GM21737 (cell line): ENCODE data around the gene IGSF5.

ENCODE experiments used
- ATAC-seq: cut with Tn5 transposase; IDR thresholded peaks from one replicate; pipeline ENCODE4 v1.9.1; 2021; ENCODE audit warnings: mild to moderate bottlenecking, moderate library complexity; ENCODE audit not compliant: unreplicated experiment

The IGSF5 gene

GRCh38 chr21:39812983-39813382 is 68.0 kb downstream of the IGSF5 start:
- ATAC-seq = no peak

DNA sequence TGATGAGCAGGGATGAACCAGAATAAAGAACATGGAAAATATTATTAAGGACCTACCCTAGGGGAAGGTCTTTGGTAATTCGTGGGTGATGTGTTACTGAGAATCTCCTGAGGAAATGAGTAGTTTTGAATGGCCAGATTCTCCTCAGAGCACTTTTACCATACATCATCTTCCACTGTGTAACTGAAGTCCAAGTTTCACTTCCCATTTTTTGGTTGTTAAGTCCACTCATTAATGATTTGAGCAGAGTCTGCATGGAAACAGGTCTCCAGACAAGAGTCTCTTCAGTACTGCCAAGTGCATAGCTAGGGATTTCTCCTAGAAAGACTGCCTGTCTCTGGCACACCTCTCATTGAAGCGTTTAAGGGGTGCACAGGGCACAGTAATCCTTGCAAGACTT is 73.6 kb downstream of the IGSF5 start:
- ATAC-seq = no peak

- ATAC-seq = no peak
Measured at GRCh38 chr21:39822042-39822441, 77.1 kb downstream of the IGSF5 start.

- ATAC-seq = no peak
Measured at GRCh38 chr21:39825250-39825649, 80.3 kb downstream of the IGSF5 start.

DNA sequence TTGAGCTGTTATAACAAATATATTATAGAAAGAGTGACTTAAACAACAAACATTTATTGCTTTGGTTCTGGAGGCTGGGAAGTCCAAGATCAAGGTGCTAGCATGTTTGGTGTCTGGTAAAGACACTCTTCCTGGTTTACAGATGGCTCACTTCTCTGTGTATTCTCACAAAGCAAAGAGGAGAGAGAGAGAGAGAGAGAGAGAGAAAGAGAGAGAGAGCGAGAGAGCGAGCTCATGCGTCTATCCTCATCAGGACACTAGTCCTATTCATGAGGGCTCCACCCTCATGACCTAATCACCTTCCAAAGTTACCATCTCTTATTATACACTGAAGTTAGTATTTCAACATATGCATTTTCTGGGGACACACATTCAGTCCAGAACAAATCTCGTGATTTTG is 89.6 kb downstream of the IGSF5 start:
- no peak for ATAC-seq

GRCh38 chr21:39837861-39838359 is 92.9 kb downstream of the IGSF5 start:
- ATAC-seq = no peak

DNA sequence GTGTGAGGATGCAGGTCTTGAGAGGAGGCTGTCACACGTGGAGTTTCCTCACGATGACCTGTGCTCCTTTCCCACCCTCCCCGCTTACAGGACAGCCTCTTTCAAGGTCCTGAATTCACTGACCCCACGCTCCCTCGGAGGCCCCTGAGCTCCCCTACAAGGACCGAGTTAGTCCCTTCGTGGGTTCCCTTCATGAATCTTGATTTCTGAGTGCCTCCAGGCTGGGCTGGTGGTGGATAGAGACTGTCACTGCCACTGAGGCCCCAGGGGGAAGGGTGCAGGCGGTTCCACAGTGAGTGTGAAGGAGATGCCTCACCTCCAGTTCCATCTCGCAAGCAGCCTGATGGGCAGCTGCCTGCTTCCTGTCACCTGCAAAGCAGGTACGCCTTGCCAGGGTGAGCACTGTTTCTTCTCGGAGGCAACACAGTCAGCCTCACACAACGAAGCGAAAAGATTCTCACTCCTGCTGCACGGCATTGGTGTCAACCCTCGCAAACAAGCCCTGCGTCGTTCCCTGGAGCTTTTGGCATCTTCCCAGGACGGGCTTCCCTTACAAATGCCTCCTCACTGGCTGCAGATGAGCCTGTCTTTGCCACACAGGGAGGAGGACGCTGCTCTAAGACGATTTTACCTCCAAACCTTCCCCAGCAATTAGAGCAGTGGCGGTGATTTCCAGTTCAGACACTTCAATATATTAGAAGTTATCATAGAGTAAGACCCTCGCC is 95.6 kb downstream of the IGSF5 start:
- no peak for ATAC-seq

DNA sequence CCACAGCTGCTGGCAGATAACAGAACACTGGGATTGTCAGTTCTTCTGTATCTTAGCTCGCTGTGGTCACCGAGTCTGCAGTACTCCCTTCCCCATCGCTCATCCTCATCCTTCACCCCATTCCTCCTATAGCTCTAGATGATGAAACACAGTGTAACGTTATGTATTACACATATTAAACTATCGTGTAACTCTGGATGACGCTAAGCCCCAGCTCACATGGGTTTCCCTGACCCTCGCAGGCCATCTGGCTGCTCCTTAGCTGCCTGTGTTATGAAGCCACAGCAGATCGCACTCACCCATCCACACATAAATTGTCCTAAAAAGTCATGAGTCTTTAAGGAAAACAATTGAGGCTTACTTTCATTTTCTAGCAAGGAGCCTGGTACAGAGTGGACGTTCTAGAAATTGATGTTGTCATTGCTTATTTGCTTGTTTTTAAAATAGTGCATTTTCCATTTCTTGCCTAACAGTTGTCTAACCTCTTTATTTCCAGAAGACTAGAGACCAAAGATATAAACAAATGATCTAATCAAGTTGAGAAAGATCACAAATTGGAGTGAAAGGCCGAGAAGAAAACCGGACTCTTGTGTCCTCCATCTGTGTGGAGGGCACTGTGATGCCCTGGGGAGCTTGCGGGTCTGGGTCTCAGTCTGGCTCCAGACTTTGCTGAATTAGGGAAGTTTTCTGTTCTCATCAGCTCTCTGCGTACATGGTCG is 97.9 kb downstream of the IGSF5 start:
- no peak for ATAC-seq

DNA sequence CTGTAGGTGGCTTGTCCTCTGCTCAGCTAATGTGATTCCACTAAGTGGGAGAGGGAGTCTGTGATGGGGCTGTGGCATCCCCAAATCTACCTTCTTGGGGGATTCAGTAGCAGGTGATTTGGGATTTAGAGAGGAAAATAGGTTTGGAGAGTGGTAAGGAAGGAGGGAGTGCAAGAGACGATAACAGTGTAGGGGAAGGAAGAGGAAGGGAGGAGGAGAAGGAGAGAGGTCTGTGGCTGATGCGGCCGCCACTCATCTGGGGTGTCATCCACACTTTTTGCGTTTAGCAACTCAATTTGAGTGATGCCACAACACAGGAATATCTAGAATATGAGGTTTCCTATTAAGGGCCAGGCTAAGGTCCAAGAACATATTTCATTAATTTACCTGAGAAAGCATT is 98.5 kb downstream of the IGSF5 start:
- no peak for ATAC-seq

- ATAC-seq = no peak
Measured at GRCh38 chr21:39843916-39844315, 98.9 kb downstream of the IGSF5 start.

DNA sequence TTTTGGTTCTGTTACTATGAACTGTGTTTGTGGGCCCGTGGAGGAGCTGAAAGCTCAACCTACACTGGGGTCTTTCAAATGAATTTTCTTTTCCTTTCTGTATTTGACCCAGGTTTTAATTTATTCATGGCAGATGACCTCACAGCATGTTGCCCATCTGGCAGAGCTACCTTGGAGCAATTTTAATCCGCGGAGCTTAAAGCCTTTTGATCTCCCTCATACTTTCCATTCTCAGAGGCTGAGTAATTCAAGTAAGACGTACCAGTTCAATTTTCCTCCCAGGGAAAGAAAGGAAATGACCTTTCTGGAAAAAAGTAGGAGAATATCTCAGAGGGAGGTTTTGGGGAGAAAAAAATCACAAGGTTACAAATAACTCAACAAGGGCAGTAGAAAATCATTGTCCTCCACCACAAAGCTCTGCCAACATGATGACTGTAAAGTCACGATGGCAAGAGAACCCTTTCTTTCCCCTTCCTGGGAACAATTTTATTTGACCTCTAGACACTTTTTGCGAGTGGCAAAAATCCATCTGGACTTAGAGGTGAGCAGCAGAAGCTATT is 100.7 kb downstream of the IGSF5 start:
- ATAC-seq = no peak

- ATAC-seq = no peak
Measured at GRCh38 chr21:39847877-39848276, 102.9 kb downstream of the IGSF5 start.

DNA sequence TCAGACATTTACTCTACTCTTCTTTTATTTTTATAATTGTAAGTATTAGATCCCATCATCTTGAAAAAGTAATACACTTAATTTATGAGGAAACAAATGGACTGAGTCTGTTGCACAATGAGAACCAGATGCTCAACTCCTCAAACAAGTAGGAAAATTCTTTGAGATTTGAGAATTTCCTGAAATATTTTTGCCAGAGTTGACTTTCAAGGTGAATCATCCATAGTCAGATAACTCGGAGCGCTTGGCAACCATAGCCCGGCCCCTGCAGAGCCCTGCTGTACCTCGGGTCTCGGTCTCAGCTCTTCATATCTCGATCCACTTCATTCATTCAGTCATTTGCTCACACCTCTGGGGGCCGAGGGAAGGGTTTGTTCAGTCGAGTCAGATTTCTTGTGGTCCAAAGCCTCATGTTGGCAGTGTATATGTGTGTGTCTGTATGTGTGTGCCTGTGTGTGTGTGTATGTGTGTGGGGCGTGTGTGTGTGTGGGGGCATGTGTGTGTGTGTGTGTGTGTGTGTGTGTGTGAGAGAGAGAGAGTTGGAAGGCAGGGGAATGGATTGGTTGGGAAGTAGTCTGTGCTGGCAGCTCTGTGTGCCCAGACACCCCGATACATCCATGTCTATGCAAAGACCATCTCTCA is 104.2 kb downstream of the IGSF5 start:
- no peak for ATAC-seq

DNA sequence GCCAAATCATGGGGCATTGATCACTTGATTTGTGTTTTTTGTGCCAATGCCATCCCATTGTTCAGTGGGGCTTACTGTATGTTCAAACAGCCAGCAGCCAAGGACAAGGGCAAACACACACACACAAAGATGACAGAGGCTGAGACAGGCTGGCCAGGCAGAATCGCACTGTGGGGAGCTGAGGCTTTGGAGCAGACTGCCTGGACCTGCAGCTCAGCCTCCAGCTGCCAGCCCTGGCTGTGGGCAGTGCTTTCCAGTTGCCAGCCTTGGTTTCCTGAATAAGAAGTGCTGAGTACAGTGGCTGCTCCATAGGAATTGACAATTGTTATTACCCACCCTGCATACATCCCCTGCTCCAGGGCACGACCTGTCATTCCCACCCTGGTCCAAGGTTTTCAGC is 105.3 kb downstream of the IGSF5 start:
- no peak for ATAC-seq

- no peak for ATAC-seq
Measured at GRCh38 chr21:39851002-39851618, 106.1 kb downstream of the IGSF5 start.
